ENCODE results near the gene POLD4. TPM values are rescaled to one million over a fixed set of nuclear protein-coding genes. Genes with fewer than 3 reads are reported as not detected.

Gene POLD4
- total RNA-seq, 2 experiments from 2014 or later = 31.3 to 31.7 TPM

DNA sequence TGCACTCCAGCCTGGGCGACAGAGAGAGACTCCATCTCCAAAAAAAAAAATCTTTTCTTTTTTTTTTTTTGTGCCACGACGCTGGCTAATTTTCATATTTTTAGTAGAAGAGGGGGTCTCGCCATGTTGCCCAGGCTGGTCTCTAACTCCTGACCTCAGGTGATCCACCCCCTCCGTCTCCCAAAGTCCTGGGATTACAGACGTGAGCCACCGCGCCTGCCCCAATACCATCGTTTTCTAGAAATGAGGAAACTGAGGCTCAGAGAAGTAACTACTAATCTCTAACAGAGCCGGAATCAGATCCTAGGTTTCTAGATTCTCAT is 36.5 kb downstream of the POLD4 start:
- POLR2A ChIA-PET = interaction anchor here (0.7 to 2.7 kb wide), 9 partner anchors 10 to 92 kb away, joined by 3 to 23 read pairs (median 4); partner anchors contain the start of genes ANKRD13D, GRK2 and POLD4
- CTCF ChIA-PET = interaction anchor here (0.6 to 9.7 kb wide), 22 partner anchors 13 to 268 kb away, joined by 3 to 92 read pairs (median 4); partner anchors contain the start of genes ANKRD13D, GRK2 and SSH3

DNA sequence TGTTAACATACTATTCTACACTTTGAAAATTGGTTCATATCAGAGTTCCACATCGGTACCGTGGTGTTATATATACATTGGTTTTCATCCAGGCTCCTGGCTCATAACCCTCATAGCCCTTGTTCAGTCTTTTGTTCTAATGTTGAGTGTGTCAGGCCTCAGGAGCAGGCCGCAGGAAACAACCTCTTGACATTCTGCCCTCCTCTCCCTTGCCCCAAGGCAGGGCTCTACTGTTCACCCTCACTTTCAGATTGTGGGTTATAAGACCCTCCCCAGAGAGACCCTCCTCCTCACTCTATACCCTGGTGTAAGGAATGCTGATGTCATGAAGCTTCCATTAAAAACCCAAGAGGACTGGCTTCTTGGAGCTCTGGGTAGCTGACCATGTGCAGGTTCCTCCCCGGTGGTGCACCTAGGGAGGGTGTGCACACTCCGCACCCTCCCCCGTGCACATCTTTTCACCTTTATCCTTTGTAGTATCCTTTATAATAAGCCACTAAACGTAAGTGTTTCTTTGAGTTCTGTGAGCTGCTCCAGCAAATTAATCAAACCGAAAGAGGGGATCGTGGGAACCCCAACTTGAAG is 37.9 kb downstream of the POLD4 start:
- POLR2A ChIA-PET = interaction anchor here (2.7 kb wide), 1 partner anchor 44 kb away, joined by 12 read pairs; no protein-coding TSS in a partner anchor

DNA sequence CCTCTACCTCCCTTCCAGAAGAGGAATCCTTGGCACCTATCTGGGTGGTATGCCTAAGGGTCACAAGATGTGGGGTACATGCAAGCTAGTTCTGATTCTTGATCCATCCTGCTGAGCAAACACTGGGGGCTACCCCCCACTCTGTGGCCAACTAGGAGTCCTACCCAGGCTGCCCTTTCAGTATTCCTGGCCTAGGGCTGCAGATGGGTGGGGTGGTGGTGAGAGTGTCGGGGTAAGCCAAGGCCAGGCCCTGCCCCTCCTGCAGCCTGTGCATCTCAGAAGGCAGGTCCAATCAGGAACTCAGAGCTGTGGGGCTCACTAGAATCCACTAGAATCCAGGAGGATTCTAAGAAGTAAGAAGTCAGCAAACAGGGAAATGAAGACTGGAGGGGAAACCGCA is 39.1 kb downstream of the POLD4 start:
- POLR2A ChIA-PET = interaction anchor here (0.6 to 0.7 kb wide), 2 partner anchors 75 to 104 kb away, joined by 3 read pairs; no protein-coding TSS in a partner anchor

More for the DNA sequence above, 37.9 kb downstream of the POLD4 start:
- CTCF ChIA-PET = interaction anchor here (1.5 to 9.7 kb wide), 5 partner anchors 11 to 67 kb away, joined by 4 to 92 read pairs (median 27); partner anchors contain the start of genes GRK2 and SSH3

DNA sequence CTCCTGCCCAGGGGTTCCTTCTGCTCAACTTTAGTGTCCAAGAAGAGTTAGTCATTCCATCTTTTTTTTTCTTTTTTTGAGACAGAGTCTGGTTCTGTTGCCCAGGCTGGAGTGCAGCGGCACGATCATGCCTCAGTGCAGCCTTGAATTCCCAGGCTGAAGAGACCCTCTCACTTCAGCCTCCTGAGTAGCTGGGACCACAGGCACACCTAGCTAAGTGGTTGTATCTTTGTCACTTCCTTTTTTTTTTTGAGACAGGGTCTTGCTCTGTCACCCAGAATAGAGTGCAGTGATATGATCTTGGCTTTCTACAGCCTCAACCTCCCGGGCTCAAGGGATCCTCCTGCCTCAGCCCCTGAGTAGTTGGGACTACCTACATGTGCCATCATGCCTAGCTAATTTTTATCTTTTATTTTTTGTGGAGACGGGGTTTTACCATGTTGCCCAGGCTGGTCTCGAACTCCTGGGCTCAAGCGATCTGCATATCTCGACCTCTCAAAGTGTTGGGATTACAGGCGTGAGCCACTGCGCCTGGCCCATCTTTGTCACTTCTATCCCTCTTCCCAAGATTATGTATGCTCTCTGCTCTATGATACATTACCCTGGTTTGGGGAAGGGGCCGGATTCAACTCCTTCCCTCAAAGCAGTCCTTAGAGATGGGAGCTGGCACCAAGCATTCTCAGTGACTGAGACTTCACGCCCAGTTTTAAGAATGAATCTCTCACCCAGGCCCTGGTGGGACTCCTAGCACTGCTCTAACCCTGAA is 40.0 kb downstream of the POLD4 start:
- CTCF ChIA-PET = interaction anchor here (0.8 to 9.7 kb wide), 5 partner anchors 20 to 70 kb away, joined by 3 to 92 read pairs (median 4); partner anchors contain the start of gene GRK2
- POLR2A ChIA-PET = interaction anchor here (0.7 kb wide), 2 partner anchors 36 to 105 kb away, joined by 3 to 4 read pairs; no protein-coding TSS in a partner anchor

More for the DNA sequence above, 39.1 kb downstream of the POLD4 start:
- CTCF ChIA-PET = interaction anchor here (0.9 to 9.7 kb wide), 4 partner anchors 21 to 51 kb away, joined by 3 to 92 read pairs (median 38); partner anchors contain the start of gene GRK2

DNA sequence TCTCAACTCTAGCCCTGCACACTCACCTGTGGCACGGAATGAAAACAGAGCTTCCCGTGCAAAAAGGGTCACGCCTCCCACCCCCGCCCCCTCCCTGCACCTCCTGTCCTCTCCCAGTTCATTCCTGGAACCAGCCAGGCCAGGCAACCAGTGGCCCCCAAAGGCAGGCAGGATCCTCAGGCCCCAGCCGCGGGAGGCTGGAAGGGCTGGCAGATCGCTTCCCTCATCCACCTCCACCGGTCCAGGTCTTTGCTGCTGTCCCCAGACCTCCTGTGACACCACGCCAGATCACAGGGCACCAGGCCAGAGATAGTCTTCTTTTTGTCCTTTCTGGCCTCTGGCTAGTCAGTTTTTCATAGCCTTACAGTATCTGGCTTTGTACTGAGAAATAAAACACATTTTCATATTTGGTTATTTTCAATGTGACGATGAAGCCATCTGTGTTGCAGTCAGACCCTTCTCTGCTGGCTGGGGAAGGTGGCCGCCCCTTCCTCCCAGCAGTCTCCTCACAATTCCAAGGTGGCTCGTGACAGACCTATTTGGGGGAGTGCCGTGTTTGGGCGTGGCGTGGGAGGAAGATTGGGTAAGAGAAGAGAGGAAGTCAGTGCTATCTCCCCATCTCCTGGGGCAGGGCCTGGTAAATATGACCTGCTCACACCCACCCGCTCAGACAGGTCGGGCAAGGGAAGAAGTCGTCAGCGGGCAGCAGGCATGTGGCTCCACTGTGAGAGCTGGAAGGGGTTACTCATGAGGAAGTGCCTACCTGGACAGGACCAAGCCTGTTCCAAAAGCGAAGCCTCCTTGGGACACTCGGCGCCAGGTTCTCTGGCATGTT is 40.9 kb downstream of the POLD4 start:
- CTCF ChIA-PET = interaction anchor here (0.8 to 9.7 kb wide), 3 partner anchors 43 to 71 kb away, joined by 3 to 92 read pairs (median 72); partner anchors contain the start of gene GRK2
- POLR2A ChIA-PET = no interaction called here

DNA sequence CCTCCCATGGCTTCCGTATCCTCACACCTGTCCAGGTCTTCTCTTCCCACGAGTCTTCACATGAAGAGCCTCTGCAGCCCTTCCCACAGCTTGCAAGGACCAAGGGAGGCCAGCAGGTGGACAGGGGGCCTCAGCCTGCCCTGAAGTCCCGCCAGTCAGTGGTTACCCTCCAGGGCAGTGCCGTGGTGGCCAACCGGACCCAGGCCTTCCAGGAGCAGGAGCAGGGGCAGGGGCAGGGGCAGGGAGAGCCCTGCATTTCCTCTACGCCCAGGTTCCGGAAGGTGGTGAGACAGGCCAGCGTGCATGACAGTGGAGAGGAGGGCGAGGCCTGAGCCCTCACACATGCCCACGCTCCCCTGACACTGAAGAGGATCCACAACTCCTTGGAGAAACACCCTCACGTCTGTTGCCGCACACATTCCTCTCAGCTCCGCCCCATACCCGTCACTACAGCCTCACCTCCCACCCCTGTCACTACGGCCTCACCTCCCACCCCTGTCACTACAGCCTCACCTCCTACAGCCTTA is 41.7 kb downstream of the POLD4 start:
- POLR2A ChIA-PET = no interaction called here

DNA sequence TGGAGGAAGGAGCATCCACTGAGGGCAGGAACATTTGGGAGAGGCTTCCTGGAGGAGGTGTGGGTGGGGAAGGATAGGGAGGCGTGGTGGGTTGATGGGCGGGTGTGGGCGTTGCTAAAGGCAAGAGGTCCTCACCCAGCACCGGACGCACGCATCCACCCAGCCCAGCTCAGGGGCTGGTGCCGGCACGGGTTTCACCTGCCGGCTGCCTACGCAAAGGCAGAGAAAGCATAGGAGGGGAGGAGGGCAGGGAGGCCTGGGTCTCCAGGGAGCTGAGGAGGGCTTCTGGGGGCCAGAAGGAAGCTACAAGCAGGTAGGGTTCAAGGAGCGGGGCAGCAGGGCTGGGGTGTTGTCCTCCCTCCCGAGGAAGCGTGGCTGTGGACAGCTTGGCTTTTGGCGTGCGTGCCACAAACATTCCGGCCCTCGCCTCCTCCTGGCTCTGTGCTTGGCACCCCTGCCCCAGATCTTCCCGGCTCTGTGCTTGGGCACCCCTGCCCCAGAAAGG is 42.2 kb downstream of the POLD4 start:
- CTCF ChIA-PET = interaction anchor here (1.0 to 9.7 kb wide), 2 partner anchors 43 to 48 kb away, joined by 3 to 92 read pairs; no protein-coding TSS in a partner anchor
- POLR2A ChIA-PET = no interaction called here

More for the DNA sequence above, 41.7 kb downstream of the POLD4 start:
- CTCF ChIA-PET = interaction anchor here (9.7 kb wide), 1 partner anchor 48 kb away, joined by 92 read pairs; no protein-coding TSS in a partner anchor

DNA sequence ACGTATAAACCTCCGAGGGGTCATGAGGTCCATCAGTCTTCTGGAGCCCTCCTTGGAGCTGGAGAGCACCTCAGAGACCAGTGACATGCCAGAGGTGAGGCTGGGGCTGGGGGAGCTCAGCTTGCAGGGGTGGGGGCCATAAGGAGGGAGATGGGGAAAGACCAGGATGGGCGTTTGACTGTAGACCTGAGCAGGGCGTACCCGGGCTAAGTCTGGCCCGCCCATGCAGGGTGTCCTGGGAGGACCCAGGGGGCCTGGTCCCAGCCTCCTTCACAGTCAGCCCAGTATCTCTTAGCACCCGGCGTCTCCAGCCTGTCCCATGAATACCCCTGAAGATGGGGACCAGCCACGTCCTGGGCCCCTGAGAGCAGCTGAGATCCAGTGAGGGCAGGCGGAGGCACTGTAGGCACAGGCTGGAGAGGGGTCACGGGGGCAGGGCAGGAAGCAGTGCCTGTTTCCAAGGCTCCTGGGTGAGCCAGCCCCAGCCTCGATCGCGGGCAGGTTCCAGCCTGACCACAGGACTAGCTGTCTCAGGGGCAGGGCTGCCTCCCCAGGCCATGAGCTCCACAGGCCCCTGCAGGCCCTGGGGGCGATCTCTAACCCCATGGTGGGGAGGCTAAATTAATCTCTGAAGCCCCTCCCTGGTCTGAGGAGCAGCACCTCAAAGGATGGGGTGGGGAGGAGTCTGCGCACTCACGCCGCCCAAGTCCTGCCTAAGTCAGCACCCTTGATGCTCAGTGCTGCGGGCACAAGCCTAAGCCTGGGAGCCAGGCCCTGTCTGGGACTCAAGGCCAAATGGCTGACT is 42.9 kb downstream of the POLD4 start:
- CTCF ChIA-PET = interaction anchor here (1.0 to 9.7 kb wide), 2 partner anchors 42 to 47 kb away, joined by 3 to 92 read pairs; no protein-coding TSS in a partner anchor

DNA sequence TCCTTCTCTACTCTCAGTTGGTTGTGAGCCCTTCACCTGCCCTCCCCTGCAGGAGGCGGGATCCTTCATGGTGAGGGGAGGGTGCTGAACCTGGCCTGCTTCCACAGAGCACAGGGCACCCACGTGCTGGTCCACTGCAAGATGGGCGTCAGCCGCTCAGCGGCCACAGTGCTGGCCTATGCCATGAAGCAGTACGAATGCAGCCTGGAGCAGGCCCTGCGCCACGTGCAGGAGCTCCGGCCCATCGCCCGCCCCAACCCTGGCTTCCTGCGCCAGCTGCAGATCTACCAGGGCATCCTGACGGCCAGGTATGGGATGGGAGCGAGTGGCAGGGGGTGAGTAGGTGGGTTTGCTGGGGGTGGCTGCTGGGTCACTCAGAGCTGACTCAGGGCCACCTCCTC is 43.7 kb downstream of the POLD4 start:
- ChIA-PET POLR2A (no interaction called here), CTCF (no interaction called here)

More for the DNA sequence above, 42.9 kb downstream of the POLD4 start:
- POLR2A ChIA-PET = no interaction called here

DNA sequence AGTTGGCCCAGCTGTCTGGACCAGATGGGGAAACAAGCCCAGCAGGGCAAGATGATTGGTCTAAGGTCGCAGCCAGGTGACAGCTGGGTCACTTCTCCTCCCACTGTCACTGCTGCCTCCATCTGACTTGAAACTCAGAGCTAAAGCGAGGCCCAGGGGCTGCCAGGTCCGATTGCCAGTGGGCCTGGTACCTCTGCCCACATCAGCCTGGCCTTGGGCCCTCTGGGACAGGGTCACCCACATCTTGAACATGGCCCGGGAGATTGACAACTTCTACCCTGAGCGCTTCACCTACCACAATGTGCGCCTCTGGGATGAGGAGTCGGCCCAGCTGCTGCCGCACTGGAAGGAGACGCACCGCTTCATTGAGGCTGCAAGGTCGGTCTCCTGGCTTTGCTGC is 44.2 kb downstream of the POLD4 start:
- POLR2A ChIA-PET = no interaction called here
- CTCF ChIA-PET = interaction anchor here (0.6 to 2.2 kb wide), 2 partner anchors 41 to 86 kb away, joined by 3 to 5 read pairs; no protein-coding TSS in a partner anchor

DNA sequence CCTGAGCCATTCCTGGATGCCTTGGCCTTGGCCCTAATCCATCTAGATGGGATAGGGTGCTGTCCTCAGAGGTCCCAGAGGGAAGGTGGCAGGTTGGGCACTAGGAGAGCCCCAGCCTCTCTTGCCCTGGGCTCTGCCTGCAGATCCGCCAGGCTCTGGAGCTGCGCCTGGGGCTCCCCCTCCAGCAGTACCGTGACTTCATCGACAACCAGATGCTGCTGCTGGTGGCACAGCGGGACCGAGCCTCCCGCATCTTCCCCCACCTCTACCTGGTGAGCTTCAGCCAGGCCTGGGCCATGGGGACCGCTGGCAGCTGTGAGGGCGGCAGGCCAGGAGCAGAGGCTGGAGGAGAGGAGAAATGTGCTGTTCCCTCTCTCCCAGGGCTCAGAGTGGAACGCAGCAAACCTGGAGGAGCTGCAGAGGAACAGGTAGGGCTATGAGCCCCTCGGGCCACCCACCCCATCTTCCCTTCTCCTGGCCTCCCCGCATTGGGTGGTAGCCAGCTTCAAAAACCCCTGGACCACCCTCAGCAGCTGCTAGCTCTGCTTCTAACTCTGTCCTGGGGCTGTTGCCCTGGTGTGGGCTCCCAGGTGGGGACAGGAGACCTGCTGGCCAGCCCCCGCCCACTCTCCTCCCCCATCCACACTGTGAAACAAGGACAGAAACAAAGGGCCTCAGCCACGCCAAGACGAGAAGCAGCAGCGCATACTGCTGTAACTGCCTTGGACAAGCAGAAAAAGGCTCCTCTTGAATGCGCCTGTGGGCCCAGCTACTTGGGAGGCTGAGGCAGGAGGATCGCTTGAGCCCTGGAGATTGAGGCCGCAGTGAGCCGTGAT is 45.1 kb downstream of the POLD4 start:
- ChIA-PET CTCF (interaction anchor here (1.0 to 2.2 kb wide), 2 partner anchors 40 to 74 kb away, joined by 4 to 5 read pairs; no protein-coding TSS in a partner anchor), POLR2A (no interaction called here)

DNA sequence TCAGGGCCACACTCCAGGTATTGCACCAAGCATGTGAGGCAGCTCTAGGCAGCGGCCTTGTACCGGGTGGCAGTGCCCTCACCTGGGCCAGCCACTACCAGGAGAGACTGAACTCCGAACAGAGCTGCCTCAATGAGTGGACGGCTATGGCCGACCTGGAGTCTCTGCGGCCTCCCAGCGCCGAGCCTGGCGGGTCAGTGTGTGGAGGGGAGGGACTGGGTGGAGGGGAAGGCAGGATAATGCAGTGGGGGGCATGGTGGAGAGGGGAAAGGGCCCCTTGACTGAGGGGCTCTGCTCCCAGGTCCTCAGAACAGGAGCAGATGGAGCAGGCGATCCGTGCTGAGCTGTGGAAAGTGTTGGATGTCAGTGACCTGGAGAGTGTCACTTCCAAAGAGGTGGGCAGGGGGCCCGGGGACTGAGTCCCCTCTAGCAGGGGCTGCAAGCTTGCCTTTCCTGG is 45.8 kb downstream of the POLD4 start:
- CTCF ChIA-PET = interaction anchor here (1.0 to 2.2 kb wide), 2 partner anchors 40 to 75 kb away, joined by 4 to 5 read pairs; no protein-coding TSS in a partner anchor
- POLR2A ChIA-PET = interaction anchor here (1.0 kb wide), 1 partner anchor 9 kb away, joined by 5 read pairs; no protein-coding TSS in a partner anchor

DNA sequence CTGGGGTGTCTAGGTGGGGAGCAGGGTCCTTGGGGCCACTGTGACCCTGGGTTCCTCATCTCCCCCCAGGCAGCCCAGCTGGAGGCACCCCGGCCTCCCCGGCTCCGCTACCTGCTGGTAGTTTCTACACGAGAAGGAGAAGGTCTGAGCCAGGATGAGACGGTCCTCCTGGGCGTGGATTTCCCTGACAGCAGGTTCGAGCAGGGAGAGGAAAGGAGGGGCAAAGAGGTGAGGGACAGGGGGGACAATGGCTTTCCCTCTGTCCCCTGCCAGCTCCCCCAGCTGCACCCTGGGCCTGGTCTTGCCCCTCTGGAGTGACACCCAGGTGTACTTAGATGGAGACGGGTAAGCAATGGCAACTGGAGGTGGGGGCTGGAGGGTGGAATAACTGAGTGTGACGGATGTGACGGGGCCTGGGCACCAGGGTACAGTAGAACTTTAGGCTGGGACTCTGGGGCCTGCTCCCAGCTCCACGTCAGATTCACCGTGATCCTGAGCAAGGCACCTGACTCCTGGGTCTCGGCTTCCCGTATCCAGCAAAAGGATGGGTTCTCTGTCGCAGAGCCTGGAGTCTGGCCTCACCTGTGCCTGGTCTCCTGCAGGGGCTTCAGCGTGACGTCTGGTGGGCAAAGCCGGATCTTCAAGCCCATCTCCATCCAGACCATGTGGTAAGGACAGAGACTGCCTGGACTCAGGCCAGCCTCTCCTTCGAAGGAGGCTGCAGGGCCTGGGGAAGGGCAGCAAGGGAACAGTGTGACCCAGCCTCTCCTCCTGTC is 46.4 kb downstream of the POLD4 start:
- ChIA-PET CTCF (interaction anchor here (1.0 to 2.2 kb wide), 2 partner anchors 39 to 76 kb away, joined by 4 to 5 read pairs; no protein-coding TSS in a partner anchor), POLR2A (interaction anchor here (0.5 to 1.0 kb wide), 3 partner anchors 10 to 188 kb away, joined by 4 to 5 read pairs (median 4); partner anchors contain the start of gene KDM2A)

DNA sequence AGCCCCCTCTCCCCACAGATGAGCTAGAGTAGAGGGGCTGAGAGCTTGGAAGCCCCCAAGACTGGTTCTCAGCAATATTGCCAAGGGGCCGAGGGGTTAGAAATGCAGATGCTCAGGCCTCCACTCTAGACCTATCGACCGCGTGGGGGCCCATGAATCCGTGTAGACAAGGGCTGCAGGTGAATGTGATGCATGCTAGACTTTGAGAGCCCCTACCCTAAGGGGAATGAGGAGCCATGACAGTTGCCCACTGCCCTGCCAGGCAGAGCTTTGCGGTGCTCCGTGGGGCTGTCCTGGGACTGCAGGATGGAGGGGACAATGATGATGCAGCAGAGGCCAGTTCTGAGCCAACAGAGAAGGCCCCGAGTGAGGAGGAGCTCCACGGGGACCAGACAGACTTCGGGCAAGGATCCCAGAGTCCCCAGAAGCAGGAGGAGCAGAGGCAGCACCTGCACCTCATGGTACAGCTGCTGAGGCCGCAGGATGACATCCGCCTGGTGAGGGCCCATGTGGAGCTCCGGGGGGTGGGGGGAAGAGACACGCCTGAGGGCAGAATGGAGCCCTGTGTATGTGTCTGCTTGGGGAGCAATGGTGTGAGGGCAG is 48.7 kb downstream of the POLD4 start:
- ChIA-PET CTCF (interaction anchor here (1.0 to 4.0 kb wide), 5 partner anchors 11 to 52 kb away, joined by 3 to 27 read pairs (median 4); no protein-coding TSS in a partner anchor), POLR2A (interaction anchor here (0.9 kb wide), 1 partner anchor 15 kb away, joined by 3 read pairs; the partner anchor contains the start of gene ANKRD13D)

DNA sequence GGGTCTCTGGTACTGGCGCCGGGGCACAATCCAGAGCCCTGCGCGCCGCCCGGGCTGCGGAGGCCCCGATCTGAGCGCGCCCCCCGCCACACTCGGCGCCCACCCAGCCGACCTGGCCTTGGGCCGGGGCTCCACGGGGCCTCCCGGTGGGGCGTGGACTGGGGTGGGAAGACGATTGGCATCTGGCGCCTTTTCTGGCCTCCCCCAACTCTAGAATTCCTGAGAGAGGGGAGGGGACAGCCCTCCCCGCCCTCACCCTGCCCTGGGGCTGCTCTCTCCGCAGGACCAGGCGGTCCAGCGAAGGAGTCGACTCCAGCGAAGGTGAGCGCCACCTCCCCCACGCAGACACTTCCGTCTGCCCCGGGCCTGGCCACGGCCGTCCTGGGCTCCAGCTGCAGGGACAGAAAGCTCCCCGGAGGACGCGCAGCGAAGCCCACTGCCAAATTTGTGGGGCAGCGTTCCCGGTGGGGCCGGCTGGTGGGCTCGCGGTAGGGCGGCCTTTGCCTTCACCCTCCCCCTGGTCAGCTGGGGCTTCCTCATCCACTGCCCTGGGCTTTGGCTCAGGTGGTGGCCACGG is 49.4 kb downstream of the POLD4 start:
- ChIA-PET CTCF (interaction anchor here (1.0 to 4.0 kb wide), 6 partner anchors 10 to 36 kb away, joined by 3 to 27 read pairs (median 4); partner anchors contain the start of gene ANKRD13D), POLR2A (interaction anchor here (0.6 to 1.6 kb wide), 5 partner anchors 10 to 91 kb away, joined by 3 to 9 read pairs (median 4); partner anchors contain the start of gene ANKRD13D)
